Germinal center (tissue), 1 donor: ENCODE data around the gene TPPP.
"Not testable (repeated sequence)": the region's sequence is repeated elsewhere in the genome, so short reads cannot be mapped to it uniquely, and the experiment has no call there.

Experiments
- DNase-seq: peaks from one replicate; pipeline ENCODE4 v3.0.0; 2012; ENCODE audit warnings: mixed read lengths, low spot score

The TPPP gene

DNA sequence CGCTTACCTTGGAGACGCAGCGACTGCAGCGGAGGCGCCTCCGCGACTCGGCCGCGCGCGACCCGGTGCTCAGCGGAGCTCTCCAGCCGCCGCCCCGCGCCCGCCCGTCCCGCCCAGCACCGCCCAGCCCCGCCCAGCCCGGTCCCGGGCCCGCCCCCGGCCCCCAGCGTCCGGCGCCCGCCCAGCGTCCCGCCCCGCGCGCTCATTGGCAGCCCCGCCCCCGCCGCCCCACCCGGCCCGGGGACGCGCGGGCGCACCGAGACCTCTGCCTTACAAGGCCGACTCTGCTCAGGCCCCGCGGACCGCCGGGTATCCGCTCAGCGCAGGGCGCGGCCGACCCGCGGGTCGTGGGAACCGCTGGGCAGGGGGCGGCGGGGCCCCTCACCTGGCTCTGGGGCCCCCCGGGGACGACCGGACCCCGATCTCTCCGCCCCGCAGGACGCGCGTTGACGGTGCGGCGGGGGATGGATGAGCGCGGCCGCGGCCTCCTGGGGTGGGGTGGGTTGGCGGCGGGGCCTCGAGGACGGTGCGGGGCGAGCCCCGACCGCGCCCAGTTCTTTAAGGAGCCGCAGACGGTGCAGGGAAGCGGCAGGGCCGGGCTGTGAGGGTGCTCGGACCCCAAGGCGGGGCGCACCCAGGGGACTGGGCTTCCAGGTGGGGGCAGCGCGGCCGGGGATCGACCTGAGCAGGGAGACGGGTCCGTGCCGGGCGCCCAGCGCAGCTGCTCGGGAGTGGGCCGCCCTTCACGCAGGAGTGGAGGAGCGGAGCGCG lies at the start of gene TPPP:
TPPP (minus strand) TSS at position 82 of the 771 bp plus-strand sequence. CDS start 15,292 bp downstream, outside the sequence.
- peak; percentile 83 for DNase-seq

DNA sequence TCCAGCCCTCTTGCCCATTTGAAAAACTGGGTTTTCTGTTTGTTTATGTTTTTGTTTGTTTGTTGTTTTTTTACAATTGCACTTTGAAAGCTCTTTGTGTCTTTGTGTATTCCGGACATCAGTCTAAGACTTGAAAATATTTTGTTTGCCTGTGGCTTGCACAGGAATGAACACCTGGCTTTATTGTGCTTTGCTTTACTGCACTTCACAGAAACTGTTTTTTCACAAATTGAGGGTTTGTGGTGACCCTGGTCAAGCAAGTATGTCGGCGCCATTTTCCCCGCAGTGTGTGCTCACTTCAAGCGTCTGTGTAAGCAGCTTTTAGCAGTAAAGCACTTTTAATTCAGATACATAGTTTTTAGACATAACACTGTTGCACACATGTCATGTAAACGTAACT lies 49.1 kb upstream of the TPPP start:
- DNase-seq = not testable (repeated sequence)

DNA sequence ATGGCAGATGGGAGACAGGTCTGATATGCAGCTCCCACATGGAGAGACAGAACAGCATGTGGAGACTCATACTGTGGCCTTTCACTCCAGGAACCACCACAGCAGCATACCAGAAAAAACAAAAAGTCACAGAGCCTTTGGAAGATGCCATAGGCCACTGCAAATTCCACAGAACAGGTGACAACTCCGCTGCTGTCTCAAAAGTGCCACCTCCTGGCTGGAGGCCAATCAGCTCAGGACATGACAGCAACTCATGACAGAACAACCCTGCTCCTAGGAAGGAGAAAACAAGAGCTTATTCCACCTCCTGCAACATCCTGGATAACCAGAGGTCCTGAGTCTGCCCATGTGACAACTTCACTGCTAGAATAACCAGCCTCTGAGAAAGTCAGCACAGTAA lies 41.0 kb upstream of the TPPP start:
- not testable (repeated sequence) for DNase-seq

DNA sequence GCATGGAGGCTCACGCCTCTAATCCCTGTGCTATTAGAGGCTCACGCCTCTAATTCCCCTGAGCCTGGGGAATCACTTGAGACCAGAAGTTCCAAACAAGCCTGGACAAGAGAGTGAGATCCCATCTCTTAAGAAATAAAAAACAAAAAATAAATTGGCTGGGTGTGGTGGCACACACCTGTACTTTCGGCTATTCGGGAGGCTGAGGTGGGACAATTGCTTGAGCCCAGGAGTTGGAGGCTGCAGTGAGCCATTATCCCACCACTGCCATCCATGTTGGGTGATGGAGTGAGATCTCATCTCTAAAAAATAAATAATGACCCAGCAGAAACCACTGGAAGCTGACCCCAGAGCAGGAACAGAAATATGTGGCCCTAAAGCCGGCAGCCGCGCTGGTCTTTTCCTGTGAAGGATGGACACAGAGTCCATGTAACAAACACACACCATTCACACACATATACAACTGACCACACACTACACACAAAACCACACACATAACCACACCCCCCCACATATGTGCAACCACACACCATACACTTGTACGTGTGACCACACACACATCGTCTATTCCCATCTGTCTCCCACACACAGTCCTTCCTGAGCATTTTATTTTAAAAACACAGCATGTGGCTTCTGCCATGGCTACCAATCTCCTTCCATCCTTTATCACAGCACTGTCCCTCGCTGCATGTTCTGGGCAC lies 39.8 kb upstream of the TPPP start:
- DNase-seq = not testable (repeated sequence)

DNA sequence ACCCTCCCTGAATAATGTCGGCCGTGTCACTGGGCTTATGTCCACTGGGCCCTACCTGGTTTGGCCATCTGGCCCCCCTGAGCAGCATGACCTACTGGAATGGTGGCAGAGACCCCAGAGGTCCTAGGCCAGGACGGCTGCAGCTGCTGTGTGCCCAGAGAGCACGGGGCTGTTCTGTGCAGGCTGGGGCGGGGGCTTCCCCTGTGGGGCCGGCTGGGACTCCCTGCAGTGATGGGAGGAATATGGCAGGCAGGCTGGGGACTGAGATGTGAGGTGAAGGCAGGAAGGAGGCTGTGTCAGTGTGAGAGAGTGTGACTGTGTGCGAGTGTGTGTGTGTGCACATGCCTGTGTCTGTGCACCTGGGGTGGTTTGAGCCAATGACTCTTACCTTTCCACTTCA lies 36.1 kb upstream of the TPPP start:
- not testable (repeated sequence) for DNase-seq

DNA sequence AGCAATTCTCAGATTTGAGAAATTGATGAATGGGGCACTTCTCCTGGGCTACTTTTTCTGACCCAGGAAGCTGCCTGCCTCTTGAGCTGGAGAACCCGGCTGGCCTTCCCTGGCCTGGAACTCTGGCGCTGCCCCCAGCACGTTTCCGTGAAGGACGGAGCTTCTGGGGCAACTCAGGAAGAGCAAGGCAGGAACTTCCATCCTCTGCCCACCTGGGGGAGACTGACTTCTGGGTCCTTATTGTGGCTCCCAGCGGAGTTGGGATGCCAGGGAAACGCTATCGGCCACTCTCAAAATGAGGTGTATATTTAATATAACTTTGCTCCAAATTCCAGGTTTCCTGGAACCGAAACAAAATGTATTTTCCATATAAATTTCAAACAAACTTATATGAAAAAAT lies 33.9 kb upstream of the TPPP start:
- DNase-seq = not testable (repeated sequence)

DNA sequence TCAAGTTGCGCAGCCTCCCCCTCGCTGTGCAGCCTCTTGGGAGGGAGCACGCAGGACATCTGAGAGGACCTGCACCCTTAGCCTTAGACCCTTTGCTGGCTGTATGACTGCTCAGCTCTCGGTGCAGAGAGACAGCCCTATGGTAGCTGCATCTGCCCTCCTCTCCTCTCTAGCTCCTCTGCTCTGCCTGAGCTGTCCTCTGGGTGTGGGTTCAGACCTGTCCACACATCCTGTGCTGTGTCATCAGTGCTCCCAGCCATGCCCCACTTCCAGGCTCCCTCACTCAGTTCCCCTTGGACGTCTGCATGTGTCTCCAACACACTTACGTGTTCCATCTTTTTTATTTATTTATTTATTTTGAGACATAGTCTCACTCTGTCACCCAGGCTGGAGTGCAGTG lies 30.7 kb upstream of the TPPP start:
- not testable (repeated sequence) for DNase-seq

DNA sequence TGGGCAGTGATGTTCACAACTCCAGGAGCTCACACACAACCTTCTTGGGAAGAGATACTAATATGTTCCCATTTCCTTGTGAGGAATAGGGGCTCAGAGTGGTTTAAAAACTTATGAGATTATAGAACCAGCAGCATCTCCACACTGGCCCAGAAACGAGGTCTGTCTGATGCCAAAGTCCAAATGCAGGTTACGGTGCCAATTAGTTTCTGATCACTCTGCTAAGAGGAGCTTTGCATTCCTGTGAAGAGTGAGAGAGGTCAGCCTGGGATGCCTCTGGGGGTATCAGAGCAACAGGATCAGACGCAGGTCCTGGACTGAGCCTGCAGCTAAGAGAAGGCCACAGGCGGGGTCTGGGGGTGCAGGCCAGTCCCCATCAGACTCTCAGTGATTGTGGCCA lies 30.2 kb upstream of the TPPP start:
- DNase-seq = not testable (repeated sequence)

DNA sequence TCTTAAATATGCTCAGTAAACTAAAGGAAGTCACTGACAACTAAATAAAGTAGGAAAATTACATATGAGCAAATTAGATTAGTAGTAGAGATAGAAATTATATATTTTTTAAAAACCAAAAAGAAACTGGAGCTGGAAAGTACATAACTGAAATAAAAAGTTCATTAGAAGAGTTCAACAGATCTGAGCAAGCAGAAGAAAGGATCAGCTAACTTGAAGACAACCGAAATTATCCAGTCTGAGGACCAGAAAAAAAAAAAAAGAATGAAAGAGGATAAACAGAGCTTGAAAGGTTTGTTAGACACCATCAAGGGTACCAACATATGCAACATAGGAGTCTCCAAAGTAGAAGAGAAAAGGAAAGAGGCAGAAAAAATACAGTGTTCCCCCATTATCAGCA lies 26.2 kb upstream of the TPPP start:
- DNase-seq = not testable (repeated sequence)

DNA sequence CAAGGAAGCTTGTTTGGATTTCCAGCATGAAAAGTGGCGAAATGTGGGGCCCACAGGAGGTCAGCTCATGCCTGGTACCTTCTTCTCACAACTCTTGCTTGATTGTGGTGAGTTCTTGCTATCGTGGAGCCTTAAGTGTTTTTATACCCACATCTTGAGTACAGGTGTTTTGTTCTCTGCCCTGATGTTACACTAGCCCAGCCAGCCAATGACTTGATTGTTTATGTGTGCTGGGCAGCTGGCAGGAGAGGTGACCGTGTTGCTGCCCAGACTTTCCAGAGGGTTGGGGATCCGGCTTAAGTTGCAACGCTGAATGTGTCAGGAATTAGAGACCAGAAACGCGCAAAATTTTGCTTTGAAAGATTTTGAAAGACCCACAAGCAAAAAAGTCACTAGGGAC lies 24.0 kb upstream of the TPPP start:
- no peak for DNase-seq

DNA sequence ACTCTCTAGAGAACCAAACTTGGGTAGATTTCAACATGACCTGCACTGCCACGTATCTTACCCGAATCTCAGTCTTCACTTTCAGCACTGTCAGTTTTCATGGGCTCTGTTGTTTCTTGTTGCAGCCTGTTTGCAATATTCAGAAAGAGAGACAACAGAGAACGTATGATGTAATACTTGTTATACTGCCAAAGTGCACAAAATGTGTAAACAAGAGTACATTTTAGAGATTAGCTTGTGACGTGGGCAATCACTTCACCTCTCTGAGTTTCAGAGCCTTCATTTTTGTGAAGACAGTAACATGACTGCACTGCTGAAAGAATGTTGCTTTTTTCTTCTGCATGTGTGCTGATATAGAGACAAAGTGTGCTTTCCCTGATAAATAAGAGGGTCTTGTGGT lies 23.6 kb upstream of the TPPP start:
- DNase-seq = not testable (repeated sequence)

DNA sequence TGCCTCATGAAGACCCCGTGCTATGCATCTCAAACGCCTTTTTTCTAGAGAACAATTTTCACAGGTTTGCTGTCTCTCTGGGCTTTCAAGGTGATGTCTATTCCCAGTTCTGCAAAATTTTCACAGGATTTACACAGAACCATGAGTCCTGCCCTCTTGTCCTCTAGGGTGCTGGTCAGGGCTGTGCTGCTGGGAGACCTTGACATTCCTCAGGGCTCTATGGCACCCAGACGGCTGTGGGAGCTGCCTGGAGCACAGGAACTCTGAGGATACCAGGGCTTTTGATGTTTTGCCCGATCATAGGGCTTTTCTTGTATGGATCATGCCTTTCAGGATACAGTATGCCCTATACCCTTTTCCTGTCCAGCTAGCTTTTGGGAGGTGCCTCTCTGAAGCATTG lies 22.5 kb upstream of the TPPP start:
- not testable (repeated sequence) for DNase-seq

DNA sequence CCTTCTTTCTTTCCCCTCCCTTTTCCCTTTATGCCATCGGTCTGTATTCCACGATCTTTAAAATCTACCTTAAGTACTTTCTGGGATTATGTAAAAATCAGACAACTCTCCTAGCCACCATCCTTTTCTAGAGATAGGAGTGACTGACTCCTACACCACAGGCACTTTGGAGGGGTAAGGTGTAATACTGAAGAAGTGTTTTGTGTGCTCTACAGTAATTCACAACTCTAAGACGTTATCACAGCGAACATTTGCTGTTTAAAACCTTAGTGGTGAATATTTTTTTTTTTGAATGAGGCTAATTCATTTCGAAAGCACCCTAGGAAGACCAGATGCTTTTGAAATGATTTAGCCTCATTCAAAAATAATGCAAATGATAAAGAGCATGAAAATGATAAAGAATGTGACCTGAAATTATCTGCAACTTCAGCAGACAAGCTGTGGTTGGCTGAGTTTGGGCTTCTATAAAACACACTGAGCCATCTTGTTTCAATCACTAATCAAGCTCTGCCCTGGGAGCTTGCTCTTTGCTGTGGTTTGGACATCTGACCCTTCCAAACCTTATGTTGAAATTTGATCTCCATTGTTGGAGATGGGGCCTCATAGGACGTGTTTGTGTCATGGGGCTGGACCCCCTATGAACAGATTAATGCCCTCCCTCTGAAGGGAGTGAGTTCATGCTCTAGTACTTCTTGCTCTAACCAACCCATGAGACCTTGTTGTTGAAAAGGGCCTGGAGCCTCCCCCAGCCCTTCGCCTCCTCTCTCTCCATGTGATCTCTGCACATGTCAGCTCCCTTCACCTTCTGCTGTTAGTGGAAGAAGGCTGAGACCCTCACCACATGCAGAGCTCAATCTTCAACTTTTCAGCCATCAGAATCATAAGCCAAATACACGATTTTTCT lies 21.3 kb upstream of the TPPP start:
- not testable (repeated sequence) for DNase-seq

DNA sequence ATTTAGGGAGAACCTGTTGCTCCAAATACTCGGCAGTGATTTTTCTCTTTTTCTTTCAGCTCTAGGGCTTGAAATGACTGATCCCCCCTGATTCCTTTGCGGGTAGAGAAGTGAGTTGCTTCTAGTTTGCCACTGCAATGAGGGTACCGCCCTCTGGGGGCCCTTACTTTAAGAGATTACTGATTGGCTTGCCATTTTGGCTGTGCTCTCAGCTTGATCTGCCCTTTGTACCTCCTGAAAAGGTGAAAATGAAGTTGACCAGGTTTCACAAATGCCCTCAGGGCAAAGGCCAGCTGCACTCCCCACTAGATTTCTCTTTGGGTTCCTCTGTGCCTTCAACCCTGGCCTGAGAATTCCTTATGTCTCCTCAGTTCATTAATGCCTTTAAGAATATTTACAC lies 20.5 kb upstream of the TPPP start:
- not testable (repeated sequence) for DNase-seq

DNA sequence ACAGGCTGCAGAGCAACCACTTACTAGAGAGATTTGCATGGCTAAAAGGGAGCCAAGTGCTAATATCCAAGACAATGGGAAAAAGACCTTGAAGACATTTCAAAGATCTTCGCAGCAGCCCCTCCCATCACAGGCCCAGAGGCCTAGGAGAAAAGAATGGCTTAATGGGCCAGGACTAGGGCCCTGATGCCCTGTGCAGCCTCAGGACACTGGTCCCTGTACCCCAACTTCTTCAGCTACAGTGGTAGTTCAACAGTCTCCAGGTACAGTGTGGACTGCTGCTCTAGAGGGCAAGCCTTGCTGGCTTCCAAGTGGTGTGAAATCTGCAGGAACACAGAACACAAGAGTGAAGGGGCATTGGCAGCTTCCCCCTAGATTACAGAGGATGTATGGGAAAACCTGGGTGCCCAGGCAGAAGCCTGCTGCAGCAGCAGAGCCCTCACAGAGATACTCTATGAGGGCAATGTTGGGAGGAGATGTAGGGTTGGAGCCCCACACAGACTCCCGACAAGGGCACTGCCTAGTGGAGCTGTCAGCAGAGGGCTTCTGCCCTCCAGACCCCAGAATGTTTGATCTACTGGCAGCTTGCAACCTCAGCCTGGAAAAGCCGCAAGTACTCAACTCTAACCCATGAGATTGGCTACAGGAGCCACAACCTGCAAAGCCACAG lies 15.8 kb upstream of the TPPP start:
- DNase-seq = not testable (repeated sequence)

DNA sequence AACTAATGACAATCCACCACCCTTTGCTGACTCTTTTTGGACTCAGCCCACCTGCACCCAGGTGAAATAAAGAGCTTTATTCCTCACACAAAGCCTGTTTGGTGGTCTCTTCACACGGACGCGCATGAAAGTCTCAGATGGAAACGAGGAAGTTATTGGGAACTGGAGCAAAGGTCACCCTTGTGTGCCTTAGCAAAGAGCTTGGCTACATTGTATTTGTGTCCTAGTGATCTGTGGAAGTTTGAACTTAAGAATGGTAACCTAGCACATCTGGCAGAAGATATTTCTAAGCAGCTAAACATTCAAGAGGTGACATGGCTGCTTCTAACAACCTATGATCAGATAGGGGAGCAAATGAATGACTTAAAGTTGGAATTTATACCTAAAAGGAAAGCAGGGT lies 15.2 kb upstream of the TPPP start:
- not testable (repeated sequence) for DNase-seq

DNA sequence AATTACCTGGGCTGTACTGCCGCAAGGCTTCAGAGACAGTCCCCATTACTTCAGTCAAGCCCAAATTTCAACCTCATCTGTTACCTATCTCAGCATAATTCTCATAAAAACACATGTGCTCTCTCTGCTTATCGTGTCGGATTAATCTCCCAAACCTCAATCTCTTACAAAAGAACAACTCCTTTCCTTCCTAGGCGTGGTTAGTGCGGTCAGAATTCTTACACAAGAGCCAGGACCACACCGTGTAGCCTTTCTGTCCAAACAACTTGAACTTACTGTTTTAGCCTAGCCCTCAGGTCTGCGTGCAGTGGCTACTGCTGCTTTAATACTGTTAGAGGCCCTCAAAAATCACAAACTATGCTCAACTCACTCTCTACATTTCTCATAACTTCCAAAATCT lies 13.0 kb upstream of the TPPP start:
- DNase-seq = not testable (repeated sequence)

DNA sequence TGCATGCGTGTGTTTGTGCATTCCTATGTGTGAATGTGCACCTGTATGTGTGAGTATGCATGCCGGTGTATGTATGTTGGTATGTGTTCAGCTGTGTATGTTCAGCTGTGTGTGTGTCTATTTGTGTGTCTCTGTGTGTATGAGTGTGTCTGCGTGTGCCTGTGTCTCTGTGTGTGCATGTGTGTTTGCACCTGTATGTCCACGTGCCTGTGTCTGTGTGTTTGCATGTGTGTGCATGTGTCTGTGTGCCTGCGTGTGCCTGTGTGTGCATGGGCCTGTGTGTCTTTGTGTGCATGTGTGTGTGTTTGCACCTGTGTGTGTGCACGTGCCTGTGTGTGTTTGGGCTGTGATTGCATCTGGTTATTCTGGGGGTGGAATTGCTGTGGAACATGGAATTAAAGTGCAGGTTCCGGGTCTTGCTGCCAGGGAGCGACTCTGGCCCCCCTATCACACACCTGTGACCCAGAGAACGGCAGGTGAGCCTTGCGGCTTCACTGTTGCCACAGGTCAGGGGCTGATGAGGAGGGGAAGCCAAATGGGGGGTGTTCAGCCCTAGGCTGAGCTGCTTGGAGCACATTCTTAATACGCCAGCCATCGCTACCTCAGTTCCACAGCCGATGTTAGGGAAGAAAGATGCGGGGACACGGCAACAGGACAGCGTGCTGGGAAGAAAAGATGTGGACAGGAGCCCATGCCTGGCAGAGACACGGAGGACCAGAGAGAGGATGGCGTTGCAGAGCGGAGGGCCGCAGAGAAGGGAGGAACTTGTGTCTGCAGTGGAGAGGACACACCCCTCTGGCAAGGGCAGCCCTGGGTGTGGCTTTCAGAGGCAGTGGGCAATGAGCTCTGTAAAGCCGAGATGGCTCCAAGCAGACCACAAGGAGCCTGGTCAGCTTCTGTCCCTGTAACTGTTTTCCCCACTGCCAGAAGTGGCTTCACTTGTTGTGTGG lies 3.9 kb upstream of the TPPP start:
- not testable (repeated sequence) for DNase-seq

DNA sequence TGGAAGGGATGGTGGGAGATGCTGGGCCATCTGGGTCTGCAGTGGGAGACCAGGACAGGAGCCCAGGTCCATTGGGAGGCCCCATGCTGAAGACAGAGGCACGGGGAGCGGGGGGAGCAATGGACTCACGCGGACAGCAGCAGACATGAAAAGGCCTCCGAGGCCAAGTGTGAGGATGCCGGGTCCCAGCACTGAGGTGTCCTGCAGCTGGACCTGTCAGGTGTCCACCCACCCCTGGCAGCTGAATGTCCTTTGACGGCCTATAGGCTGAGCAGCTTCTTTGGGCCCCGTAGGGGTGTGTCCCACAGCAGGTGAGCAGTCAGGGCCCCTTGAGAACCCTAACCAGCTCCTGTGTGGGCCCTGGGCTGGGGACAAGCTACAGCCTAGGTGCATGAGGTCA lies 3.0 kb upstream of the TPPP start:
- not testable (repeated sequence) for DNase-seq

DNA sequence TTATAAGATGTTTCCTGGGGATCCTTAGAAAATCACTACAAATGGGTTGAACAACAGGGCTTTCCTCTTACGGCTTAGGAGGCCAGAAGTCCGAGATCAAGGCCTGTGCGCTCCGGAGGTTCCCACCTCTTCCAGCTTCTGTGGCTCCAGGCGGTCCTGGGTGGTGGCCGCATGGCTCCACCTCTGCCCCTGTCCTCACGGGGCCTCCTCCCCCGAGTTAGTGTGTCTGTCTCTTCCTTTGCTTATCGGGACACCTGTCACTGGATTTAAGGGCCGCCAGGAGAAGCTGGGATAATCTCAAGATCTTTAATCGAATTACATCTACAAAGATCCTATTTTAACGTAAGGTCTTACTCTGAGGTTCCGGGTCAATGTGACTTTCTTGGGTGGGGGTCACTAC lies 2.3 kb upstream of the TPPP start:
- DNase-seq = not testable (repeated sequence)

DNA sequence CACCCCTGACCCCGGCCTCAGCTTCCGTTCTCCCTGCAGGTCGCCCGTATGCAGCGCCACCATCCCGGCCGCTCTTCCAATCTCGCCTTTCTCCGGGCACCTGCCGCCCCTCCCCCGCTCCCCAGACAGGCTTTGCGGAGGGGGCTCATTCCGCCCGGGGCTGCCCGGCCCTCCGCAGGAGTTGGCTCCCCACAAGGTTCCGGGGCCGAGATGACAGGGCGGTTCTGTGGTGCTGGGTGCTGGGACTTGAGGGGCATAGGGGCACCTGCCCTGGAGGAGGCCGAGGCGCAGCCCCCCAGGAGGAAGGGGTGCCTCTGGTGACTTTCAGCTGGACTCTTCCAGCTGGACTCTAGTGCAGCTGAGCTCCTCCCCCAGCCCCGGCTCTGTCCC lies 885 bp upstream of the TPPP start:
- DNase-seq = not testable (repeated sequence)
